ENCODE data around the gene POC1A. TPM values are rescaled to one million over a fixed set of nuclear protein-coding genes. Genes with fewer than 3 reads are reported as not detected.

The POC1A gene
- total and polyA plus RNA-seq, 2 of the 4 experiments (the other 2 are of a cell fraction) = 10.6 to 11.5 TPM

DNA sequence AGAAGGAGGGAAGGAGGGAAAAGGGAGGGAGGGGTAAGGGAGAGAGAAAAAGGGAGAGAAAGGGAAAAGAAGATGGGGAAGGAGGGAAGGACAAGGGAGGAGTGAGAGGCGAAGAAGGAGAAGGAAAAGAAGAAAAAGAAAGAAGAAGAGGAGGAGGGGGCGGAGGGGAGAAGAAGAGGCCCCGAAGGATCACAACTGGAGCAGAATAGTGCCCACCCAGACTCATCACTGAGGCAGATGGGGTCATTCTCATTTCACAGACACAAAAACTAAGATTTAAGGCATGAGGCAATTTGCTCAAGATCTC is 41.0 kb upstream of the POC1A start:
- Histone ChIP-seq H3K9me3 (ENCODE audit: control insufficient read depth, insufficient read depth, low read length) (no peaks in the 10 kb centered on the region), H3K9me1 (ENCODE audit: insufficient read depth, low read length) (peaks cover 39% of the 10 kb centered on the region), H3K18ac (ENCODE audit: low read depth, low read length) (peak overlapping the region; percentile 29; the same call in 1 of the 2 replicates), H4K5ac (ENCODE audit: low read depth, low read length) (peak overlapping the region; percentile 15; the same call in 1 of the 2 replicates), H3K36me3 (ENCODE audit: control insufficient read depth, insufficient read depth, low read length) (peaks cover 5% of the 10 kb centered on the region; the same call in 1 of the 2 replicates), H3K4me3 (ENCODE audit: insufficient read depth, low read depth, low read length) (no peak overlapping the region), H4K8ac (ENCODE audit: low read depth in 2 of 2, low read length in 2 of 2) (peak overlapping the region in 1 of 2 experiments; percentile 71; a peak in 1 of 4 replicates), H2BK120ac (ENCODE audit: low read depth, low read length) (peak overlapping the region; percentile 49; the same call in 1 of the 2 replicates), H4K20me1 (ENCODE audit: insufficient read depth, low read length) (peaks cover 6% of the 10 kb centered on the region), H3K79me1 (ENCODE audit: low read depth in 1 of 2, low read length in 2 of 2) (peaks cover 12 to 34% of the 10 kb centered on the region in 2 experiments), H3K4me1 (ENCODE audit: control insufficient read depth, insufficient read depth, low read length) (peaks cover 46% of the 10 kb centered on the region), H3K9ac (ENCODE audit: low read depth, low read length) (no peak overlapping the region), H2BK15ac (ENCODE audit: low read depth, low read length) (0 out of 3 replicates have a peak overlapping the region, but pooled peaks have one; percentile 4), H3K23ac (ENCODE audit: low read depth, low read length) (peak overlapping the region; percentile 10; the same call in 1 of the 2 replicates), H3K27me3 (ENCODE audit: control insufficient read depth, insufficient read depth, low read length) (no peaks in the 10 kb centered on the region), H3K4me2 (ENCODE audit: low read depth, low read length) (no peak overlapping the region; the same call in 1 of the 2 replicates), H3K4ac (ENCODE audit: low read depth, low read length) (peak overlapping the region; percentile 84), H2AK5ac (ENCODE audit: low read depth, low read length) (peak overlapping the region; percentile 20), H3K56ac (ENCODE audit: extremely low read depth, insufficient read depth, low read length) (no peak overlapping the region), H3K27ac (ENCODE audit: insufficient read depth, low read length) (peak overlapping the region; percentile 1; the same call in 1 of the 2 replicates), H2AFZ (replicated peaks; ENCODE audit: low read length, poor library complexity) (no peak overlapping the region), H2BK5ac (ENCODE audit: low read depth, low read length, poor library complexity, severe bottlenecking) (no peak overlapping the region), H2BK20ac (ENCODE audit: low read depth, low read length) (peak overlapping the region; percentile 63; the same call in 1 of the 2 replicates), H3K14ac (replicated peaks; ENCODE audit: low read depth, low read length) (peak overlapping the region; percentile 74), H2AK9ac (replicated peaks; ENCODE audit: low read depth, low read length, poor library complexity) (no peak overlapping the region), H4K91ac (ENCODE audit: insufficient read depth, low read depth, low read length) (0 out of 2 replicates have a peak overlapping the region, but pooled peaks have one; percentile 2)
- intact Hi-C loops (cut with micrococcal nuclease) (loop anchor here (5.0 kb wide), 2 partner anchors 43 to 198 kb away; partner anchors contain the start of genes POC1A and RPL29), in situ Hi-C loops (cut with MboI; ENCODE audit: low sequenced_read_pairs) (no loop called here), dilution Hi-C loops (cut with HindIII; ENCODE audit: low sequenced_read_pairs, unreplicated experiment) (no loop called here)
- CTCF ChIA-PET = no interaction called here
- POLR2A ChIA-PET (ENCODE audit: unreplicated experiment) = no interaction called here
- WGBS, 2 experiments (ENCODE audit: extremely low coverage in 2 of 2, insufficient read length in 1 of 2) = 60% methylated on average over 1 of the region's 3 CpGs; no CpG with 5 or more reads in 1 of the 2 experiments
- BruUV-seq (replicated peaks) = no TSS peak
- DNase-seq (no peak), ATAC-seq (ENCODE audit: low read depth) (no peak)
- no peak for TF ChIP-seq RAD21 (IDR thresholded peaks at IDR 0.05; ENCODE audit: low read length)
- no peak for TF ChIP-seq MXI1 (IDR thresholded peaks at IDR 0.05; ENCODE audit: borderline replicate concordance, low read depth, low read length)
- no peak for TF ChIP-seq CHD1 (IDR thresholded peaks at IDR 0.05; ENCODE audit: low read depth, low read length)
- TF ChIP-seq BHLHE40 (IDR thresholded peaks at IDR 0.05; ENCODE audit: low read depth, low read length) = no peak
- TF ChIP-seq POLR2A (IDR thresholded peaks at IDR 0.05; ENCODE audit: low read depth, low read length) = no peak
- no peak for TF ChIP-seq RFX5 (IDR thresholded peaks at IDR 0.05; ENCODE audit: low read depth, low read length)
- no peak for TF ChIP-seq MAFK (IDR thresholded peaks at IDR 0.05; ENCODE audit: low read depth, low read length)
- TF ChIP-seq, protein P1, sequence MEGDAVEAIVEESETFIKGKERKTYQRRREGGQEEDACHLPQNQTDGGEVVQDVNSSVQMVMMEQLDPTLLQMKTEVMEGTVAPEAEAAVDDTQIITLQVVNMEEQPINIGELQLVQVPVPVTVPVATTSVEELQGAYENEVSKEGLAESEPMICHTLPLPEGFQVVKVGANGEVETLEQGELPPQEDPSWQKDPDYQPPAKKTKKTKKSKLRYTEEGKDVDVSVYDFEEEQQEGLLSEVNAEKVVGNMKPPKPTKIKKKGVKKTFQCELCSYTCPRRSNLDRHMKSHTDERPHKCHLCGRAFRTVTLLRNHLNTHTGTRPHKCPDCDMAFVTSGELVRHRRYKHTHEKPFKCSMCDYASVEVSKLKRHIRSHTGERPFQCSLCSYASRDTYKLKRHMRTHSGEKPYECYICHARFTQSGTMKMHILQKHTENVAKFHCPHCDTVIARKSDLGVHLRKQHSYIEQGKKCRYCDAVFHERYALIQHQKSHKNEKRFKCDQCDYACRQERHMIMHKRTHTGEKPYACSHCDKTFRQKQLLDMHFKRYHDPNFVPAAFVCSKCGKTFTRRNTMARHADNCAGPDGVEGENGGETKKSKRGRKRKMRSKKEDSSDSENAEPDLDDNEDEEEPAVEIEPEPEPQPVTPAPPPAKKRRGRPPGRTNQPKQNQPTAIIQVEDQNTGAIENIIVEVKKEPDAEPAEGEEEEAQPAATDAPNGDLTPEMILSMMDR (conservative IDR thresholded peaks at IDR 0.05; ENCODE audit: low read depth, low read length) = no peak
- TF ChIP-seq NFE2L2 (IDR thresholded peaks at IDR 0.05; ENCODE audit: low read depth, low read length) = no peak
- no peak for TF ChIP-seq MAZ (IDR thresholded peaks at IDR 0.05; ENCODE audit: borderline replicate concordance, low read depth, low read length)
- no peak for TF ChIP-seq RCOR1 (IDR thresholded peaks at IDR 0.05; ENCODE audit: insufficient replicate concordance, low read length)
- TF ChIP-seq, protein P2, sequence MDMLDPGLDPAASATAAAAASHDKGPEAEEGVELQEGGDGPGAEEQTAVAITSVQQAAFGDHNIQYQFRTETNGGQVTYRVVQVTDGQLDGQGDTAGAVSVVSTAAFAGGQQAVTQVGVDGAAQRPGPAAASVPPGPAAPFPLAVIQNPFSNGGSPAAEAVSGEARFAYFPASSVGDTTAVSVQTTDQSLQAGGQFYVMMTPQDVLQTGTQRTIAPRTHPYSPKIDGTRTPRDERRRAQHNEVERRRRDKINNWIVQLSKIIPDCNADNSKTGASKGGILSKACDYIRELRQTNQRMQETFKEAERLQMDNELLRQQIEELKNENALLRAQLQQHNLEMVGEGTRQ (IDR thresholded peaks at IDR 0.05; ENCODE audit: low read depth, low read length) = no peak
- no peak for TF ChIP-seq CEBPB (IDR thresholded peaks at IDR 0.05; ENCODE audit: low read depth, low read length)
- no peak for TF ChIP-seq SMC3 (IDR thresholded peaks at IDR 0.05; ENCODE audit: low read depth, low read length)
- TF ChIP-seq, protein P3, sequence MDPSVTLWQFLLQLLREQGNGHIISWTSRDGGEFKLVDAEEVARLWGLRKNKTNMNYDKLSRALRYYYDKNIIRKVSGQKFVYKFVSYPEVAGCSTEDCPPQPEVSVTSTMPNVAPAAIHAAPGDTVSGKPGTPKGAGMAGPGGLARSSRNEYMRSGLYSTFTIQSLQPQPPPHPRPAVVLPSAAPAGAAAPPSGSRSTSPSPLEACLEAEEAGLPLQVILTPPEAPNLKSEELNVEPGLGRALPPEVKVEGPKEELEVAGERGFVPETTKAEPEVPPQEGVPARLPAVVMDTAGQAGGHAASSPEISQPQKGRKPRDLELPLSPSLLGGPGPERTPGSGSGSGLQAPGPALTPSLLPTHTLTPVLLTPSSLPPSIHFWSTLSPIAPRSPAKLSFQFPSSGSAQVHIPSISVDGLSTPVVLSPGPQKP (IDR thresholded peaks at IDR 0.05; ENCODE audit: borderline replicate concordance, low read depth, low read length) = no peak
- no peak for TF ChIP-seq FOS (IDR thresholded peaks at IDR 0.05; ENCODE audit: low read depth, low read length)

All from IMR-90 (cell line).